CD1c-positive myeloid dendritic cell (primary cell): ENCODE measurements around the gene TDRD12.

Experiments
- DNase-seq: peaks from one replicate; pipeline ENCODE4 v3.0.0-alpha.2; 2016; ENCODE audit errors: extremely low spot score

Gene TDRD12

GRCh38 chr19:32810452-32810851 lies 90.9 kb downstream of the TDRD12 start:
- DNase-seq: no peak

DNA sequence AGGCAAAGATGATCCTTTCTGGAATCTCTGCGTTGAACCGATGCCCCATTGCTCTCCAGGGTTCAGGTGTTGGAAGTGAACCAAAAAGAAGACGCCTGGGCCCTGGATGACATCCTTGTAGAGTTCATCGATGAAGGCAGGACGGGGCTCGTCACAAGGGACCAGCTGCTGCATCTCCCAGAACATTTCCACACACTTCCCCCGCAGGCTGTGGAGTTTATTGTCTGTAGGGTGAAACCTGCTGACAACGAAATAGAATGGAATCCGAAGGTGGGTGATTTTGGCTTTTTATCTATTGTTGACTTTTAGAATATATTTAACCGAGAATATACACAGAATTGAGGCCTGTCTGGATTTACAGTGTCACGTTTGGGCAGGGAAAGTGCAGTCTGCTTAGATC lies 91.6 kb downstream of the TDRD12 start:
- DNase-seq: no peak

DNA sequence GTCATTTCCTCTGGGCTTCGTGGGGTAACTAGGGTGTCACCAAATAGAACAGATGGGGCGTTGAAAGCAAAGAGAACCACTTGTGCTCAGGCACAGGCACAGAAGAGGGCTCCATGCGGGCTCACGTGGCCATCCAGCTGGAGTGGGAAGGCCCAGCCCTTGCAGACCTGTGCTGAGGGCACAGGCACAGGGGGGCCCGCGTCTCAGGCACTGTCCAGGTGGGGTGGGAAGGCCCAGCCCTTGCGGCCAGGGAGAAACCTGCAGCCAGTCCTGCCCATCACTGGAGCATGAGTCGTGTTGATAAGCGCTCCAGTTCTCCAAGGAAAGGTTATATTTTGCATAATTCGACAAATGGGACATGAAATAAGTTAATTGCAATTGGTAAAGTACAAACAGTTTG lies 92.5 kb downstream of the TDRD12 start:
- DNase-seq: no peak

- DNase-seq: no peak
These were observed 93.0 kb downstream of the TDRD12 start for GRCh38 chr19:32812571-32812970.

DNA sequence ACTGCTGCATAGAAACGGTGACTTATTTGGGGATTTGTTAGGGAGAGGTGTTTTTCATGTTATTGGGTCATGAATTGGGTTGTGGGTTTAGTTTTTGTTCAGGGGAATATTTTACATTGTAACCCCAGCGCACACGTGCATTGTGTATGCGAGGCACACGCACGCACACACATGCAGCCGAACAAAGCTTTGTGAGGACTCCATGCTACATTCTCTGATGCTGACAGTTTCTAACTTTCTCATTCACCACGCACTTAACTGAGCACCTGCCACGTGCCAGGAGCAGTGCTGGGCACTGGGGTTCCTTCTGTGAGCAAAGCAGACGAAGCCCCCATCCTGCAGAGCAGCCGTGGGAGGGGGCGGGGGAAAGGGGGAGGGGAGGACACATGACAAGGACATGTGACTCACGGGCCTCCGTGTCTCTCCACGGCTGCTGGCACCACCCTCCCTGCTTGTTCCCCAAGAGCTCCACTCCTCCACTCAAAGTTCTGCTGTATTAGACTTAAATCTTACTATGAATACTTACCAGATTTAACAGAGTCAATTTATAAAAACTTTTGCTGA lies 94.4 kb downstream of the TDRD12 start:
- no peak for DNase-seq

DNA sequence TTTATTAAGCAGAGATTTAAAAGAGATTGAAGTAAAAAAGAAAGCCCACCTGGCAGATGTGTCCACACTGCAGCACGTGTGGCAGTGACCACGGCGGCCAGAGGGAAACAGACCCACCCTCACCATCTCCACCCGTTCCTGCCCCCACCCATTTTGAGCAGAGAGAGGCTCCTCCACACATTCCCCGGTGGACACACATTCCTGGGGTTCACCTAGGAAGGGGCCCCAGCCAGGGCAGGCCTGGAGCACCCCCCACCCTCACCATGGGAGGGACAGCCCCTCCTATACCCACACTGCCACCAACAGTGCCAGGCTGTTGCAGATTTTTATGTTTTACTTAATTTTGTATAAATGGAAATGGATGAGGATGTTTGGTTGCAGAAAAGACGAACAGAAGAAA lies 95.1 kb downstream of the TDRD12 start:
- no peak for DNase-seq

- no peak for DNase-seq
These were observed 97.1 kb downstream of the TDRD12 start for GRCh38 chr19:32816555-32817099.

DNA sequence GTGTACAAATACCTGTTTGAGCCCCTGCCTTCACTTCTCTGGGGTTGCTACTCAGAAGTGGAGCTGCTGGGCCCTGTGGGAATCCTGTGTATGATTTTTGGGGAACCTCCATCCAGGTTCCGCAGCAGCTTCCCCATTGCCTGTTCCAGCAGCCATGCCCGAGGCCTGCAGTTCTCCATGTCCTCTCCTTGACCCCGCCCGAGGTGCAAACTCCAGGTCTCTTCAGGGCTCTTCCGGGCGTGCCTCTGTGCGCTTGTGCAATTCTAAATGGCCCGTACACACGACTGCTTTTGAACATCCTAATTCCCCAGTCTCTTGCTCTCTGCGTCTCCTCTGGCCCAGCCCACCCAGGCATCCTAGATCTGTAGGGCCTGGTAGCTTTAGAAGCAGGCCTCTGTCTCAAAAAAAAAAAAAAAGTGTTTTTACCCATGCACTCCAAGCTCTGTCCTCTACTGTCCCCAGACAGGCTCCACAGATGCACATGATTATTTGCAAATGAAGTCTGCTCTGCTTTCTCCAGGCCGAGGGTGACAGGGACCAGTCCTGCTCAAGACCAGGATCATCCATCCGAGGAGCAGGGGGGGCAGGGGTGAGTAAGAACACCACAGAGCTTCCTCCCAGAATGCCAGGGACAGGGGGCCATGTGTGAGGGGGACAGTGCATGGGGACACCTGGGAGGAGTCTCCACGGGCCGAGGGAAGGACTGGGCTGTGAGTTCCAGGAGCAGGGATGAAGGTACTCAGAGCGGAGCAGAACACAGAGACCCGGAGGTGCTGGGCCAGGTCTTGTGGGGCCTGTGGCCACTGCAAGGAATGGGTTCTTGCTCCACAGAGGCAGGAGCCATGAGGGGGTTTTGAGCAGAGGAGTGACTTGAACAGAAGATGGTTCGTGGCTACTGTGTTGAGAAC lies 98.3 kb downstream of the TDRD12 start:
- no peak for DNase-seq

DNA sequence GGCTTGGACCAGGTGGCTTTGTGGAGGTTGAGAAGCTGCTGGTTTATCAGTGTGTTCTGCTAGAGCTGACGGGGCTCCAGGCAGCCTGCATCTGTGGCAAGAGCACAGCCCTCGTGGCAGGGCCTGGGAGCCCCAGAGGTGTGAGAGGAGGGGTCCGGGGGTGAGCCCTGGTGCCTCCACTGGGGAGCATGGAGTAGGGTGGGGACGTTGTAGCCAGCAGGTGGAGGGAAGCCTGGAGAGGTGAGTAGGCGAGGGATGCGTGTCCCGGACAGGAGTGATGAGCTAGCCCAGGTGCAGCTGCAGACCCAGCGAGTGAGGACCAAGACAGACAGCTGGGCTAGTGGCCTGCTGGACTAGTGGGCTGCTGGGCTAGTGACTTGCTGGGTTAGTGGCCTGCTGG lies 99.0 kb downstream of the TDRD12 start:
- DNase-seq: no peak

GRCh38 chr19:32819419-32820400 lies 100.1 kb downstream of the TDRD12 start:
- no peak for DNase-seq

DNA sequence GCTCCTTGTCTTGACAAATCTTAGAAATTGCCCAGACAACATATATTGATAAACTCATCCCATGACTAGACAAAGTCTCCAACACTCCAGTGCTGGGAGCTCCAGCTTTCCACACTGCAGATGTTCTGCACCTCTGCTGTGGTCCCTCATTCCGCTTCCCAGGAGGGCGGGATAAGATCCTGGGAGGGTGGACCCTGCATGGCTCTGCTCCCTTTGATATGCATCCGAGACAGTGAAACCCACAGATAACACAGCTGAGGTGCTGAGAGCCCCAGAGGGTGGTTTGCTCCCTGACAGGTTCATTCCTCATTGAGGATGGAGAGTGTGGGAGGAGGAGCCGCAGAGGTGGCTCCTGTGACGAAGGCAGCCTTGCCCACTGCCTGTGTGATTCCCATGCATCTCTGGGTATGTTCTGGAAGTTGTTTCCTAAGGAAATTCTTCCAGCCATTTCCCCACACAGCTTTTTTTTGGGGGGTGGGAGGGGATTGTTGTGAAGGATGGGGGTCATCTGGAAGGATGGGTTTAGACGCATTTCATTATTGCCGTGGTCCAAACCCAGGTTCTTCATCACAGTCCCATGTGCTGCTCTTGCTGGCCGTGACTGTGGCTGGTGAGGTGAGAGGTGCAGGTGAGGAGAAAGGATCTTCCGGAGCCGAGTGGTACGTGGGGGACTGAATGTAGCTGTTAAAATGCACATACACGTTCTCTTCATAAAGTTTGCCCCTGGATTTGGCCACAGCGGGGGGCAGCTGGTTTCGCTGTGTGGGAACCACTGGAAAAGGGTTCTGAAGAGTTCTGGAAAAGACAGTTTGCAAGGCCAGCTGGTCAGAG lies 103.6 kb downstream of the TDRD12 start:
- no peak for DNase-seq

GRCh38 chr19:32823747-32824102 lies 104.2 kb downstream of the TDRD12 start:
- no peak for DNase-seq

GRCh38 chr19:32824191-32824751 lies 104.7 kb downstream of the TDRD12 start:
- no peak for DNase-seq

- DNase-seq: no peak
These were observed 105.5 kb downstream of the TDRD12 start for GRCh38 chr19:32824916-32825608.

DNA sequence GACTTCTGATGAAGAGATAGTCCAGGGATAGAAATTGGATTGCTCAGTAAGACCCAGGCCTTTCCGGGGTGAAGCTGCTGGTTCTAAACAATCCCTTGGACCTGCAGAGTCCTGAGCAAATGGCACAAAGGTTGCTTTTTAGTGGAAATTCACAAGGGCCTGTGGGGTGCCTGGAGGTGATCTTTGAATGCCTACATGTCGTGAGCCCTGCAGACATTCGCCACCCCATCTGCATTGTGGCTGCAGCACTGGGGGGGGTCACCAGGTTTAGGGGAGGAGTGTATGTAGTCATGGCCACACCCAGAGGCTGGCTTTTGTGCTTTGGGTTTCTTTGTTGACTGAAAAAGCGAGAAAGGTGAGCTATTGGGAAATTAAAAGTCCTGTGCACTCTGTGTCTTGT lies 108.6 kb downstream of the TDRD12 start:
- DNase-seq: no peak

- DNase-seq: no peak
These were observed 109.2 kb downstream of the TDRD12 start for GRCh38 chr19:32828643-32829344.

- no peak for DNase-seq
These were observed 109.9 kb downstream of the TDRD12 start for GRCh38 chr19:32829345-32829896.

- no peak for DNase-seq
These were observed 110.9 kb downstream of the TDRD12 start for GRCh38 chr19:32830231-32831014.
